GM23248 (cell line): Measurements from ENCODE around the gene MYEOV.

Source experiments
- EZH2 ChIP-seq: fragments of 200-600 bp; sonication (generic); IDR thresholded peaks from 2 replicates; pipeline ENCODE4 v1.6.1; 2018; ENCODE audit warnings: antibody characterized with exemption, mild to moderate bottlenecking; ENCODE audit not compliant: insufficient read depth, poor library complexity, severe bottlenecking
- EZH2phosphoT487 ChIP-seq: fragments of 200-600 bp; sonication (generic); IDR thresholded peaks from 2 replicates; pipeline ENCODE4 v1.6.1; 2018; ENCODE audit warnings: antibody characterized with exemption, moderate library complexity, mild to moderate bottlenecking, low read depth; ENCODE audit not compliant: insufficient read depth

- no peak for TF ChIP-seq EZH2phosphoT487
- no peak for TF ChIP-seq EZH2
These were observed 13.5 kb downstream of the MYEOV start for GRCh38 chr11:69307421-69307820.
